DOHH2 (cell line): ENCODE results near the gene MAN1C1.

Source experiments
- H3F3A ChIP-seq: fragments of 200-600 bp; sonication (generic), shearing (Covaris generic); 2 replicates; pipeline ENCODE4 v1.6.0; 2016; ENCODE audit warnings: antibody characterized with exemption, mild to moderate bottlenecking; ENCODE audit not compliant: control insufficient read depth, insufficient read depth
- H3K27ac ChIP-seq: fragments of 200-600 bp; sonication (generic); 2 replicates; pipeline ENCODE4 v1.5.1; 2014; ENCODE audit warnings: low read depth, mild to moderate bottlenecking, low read length, moderate library complexity
- H3K27me3 ChIP-seq: fragments of 200-600 bp; sonication (generic); 2 replicates; pipeline ENCODE4 v1.6.1; 2014; ENCODE audit warnings: mild to moderate bottlenecking, low read length, mixed read lengths; ENCODE audit not compliant: control insufficient read depth
- H3K36me3 ChIP-seq: fragments of 200-600 bp; sonication (generic); 2 replicates; pipeline ENCODE4 v1.6.1; 2014; ENCODE audit warnings: mild to moderate bottlenecking, low read length, moderate library complexity, mixed read lengths; ENCODE audit not compliant: control insufficient read depth
- H3K4me1 ChIP-seq: fragments of 200-600 bp; sonication (generic); 2 replicates; pipeline ENCODE4 v1.6.1; 2014; ENCODE audit warnings: mild to moderate bottlenecking, low read length, mixed read lengths; ENCODE audit not compliant: control insufficient read depth
- H3K4me2 ChIP-seq: fragments of 200-600 bp; sonication (generic); 2 replicates; pipeline ENCODE4 v1.6.0; 2014; ENCODE audit warnings: mild to moderate bottlenecking, low read length, moderate library complexity
- H3K4me3 ChIP-seq: fragments of 200-600 bp; sonication (generic); 2 replicates; pipeline ENCODE4 v1.5.1; 2014; ENCODE audit warnings: mild to moderate bottlenecking, low read length, mixed read lengths
- H3K79me2 ChIP-seq: fragments of 200-600 bp; sonication (generic); 2 replicates; pipeline ENCODE4 v1.6.1; 2014; ENCODE audit warnings: mild to moderate bottlenecking, low read length, mixed read lengths; ENCODE audit not compliant: control insufficient read depth
- H3K9me2 ChIP-seq: fragments of 200-600 bp; sonication (generic); replicated peaks from 2 replicates; pipeline ENCODE4 v1.6.1; 2014; ENCODE audit warnings: mild to moderate bottlenecking, low read length, mixed read lengths; ENCODE audit not compliant: control insufficient read depth
- H3K9me3 ChIP-seq: fragments of 200-600 bp; sonication (generic); 2 replicates; pipeline ENCODE4 v1.6.1; 2014; ENCODE audit warnings: antibody characterized with exemption, low read length, mixed read lengths; ENCODE audit not compliant: control insufficient read depth, insufficient read depth
- H4K20me1 ChIP-seq: fragments of 200-600 bp; sonication (generic); 2 replicates; pipeline ENCODE4 v1.6.0; 2014; ENCODE audit warnings: low read depth, mild to moderate bottlenecking, antibody characterized with exemption, low read length, moderate library complexity; ENCODE audit not compliant: control insufficient read depth, insufficient read depth
- EZH2phosphoT487 ChIP-seq: fragments of 200-600 bp; sonication (generic); IDR thresholded peaks from 2 replicates; pipeline ENCODE4 v1.6.1; 2017; ENCODE audit warnings: borderline replicate concordance, mild to moderate bottlenecking, antibody characterized with exemption, low read length, moderate library complexity, mixed read lengths
- TF ChIP-seq, protein P1 (sequence below): fragments of 200-600 bp; sonication (generic); IDR thresholded peaks from one replicate; pipeline ENCODE4 v1.5.1; 2014; ENCODE audit warnings: antibody characterized with exemption, mild to moderate bottlenecking, low read depth, low read length; ENCODE audit not compliant: poor library complexity, severe bottlenecking

Gene MAN1C1

GRCh38 chr1:25666460-25666859 lies 49.9 kb downstream of the MAN1C1 start:
- Histone ChIP-seq H3K4me1 (peaks cover 8% of the 10 kb centered on the region), H3K27ac (no peak overlapping the region), H3F3A (no peaks in the 10 kb centered on the region), H3K27me3 (no peaks in the 10 kb centered on the region; the same call in 1 of the 2 replicates), H3K4me3 (no peak overlapping the region), H3K36me3 (no peaks in the 10 kb centered on the region), H3K4me2 (no peak overlapping the region), H3K9me3 (no peaks in the 10 kb centered on the region), H3K79me2 (no peaks in the 10 kb centered on the region), H4K20me1 (no peaks in the 10 kb centered on the region), H3K9me2 (no peaks in the 10 kb centered on the region)
- TF ChIP-seq, protein P1, sequence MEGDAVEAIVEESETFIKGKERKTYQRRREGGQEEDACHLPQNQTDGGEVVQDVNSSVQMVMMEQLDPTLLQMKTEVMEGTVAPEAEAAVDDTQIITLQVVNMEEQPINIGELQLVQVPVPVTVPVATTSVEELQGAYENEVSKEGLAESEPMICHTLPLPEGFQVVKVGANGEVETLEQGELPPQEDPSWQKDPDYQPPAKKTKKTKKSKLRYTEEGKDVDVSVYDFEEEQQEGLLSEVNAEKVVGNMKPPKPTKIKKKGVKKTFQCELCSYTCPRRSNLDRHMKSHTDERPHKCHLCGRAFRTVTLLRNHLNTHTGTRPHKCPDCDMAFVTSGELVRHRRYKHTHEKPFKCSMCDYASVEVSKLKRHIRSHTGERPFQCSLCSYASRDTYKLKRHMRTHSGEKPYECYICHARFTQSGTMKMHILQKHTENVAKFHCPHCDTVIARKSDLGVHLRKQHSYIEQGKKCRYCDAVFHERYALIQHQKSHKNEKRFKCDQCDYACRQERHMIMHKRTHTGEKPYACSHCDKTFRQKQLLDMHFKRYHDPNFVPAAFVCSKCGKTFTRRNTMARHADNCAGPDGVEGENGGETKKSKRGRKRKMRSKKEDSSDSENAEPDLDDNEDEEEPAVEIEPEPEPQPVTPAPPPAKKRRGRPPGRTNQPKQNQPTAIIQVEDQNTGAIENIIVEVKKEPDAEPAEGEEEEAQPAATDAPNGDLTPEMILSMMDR: no peak
- no peak for TF ChIP-seq EZH2phosphoT487

- Histone ChIP-seq H3K4me2 (no peak overlapping the region), H3K9me3 (no peaks in the 10 kb centered on the region)
These were observed 52.5 kb downstream of the MAN1C1 start for GRCh38 chr1:25668931-25669573.

DNA sequence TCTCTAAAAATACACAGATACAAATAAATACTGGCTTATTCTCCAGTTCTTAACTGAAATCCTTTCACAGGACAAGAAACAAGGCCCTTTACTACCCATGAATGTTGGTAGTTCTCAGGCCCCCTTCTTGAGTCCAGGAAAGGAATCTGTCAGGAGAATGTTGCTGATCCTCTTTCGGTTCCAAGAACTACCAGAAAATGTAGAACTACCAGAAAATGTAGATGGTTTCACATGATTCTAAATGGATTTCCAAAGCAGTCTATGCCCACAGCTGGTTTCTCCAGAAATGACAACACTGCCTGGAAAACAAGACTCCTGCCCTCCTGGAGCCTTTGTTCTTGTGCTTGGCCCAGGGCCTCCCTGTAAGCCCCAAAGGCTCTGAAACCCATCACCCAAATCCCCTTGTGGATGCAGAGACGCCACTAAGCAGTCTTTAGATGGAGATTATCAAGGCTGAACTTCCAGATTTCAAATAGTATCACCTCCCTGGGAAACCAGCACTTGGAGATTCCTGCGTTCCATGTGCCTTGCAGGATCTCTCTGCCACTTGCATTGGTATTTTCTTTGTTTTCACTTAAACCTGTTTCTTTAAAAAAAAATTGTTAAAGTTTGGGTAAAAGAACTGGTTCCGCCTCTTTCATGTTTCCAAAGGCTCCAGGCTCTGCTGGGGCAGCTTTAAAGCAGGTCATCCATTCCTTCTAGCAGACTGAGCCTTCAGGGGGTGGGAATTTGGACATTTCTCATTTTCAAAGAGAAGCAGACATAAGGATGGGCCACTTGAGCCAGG lies 53.4 kb downstream of the MAN1C1 start:
- H3K27ac ChIP-seq: no peak overlapping the region
- H3K4me1 ChIP-seq: no peaks in the 10 kb centered on the region
- no peaks in the 10 kb centered on the region for H3K9me3 ChIP-seq
- no peaks in the 10 kb centered on the region for H3F3A ChIP-seq
- TF ChIP-seq, protein P1: no peak
- no peak for TF ChIP-seq EZH2phosphoT487
- no peak overlapping the region for H3K4me3 ChIP-seq
- H3K9me2 ChIP-seq: no peaks in the 10 kb centered on the region
- no peaks in the 10 kb centered on the region; the same call in 1 of the 2 replicates for H4K20me1 ChIP-seq
- H3K4me2 ChIP-seq: no peak overlapping the region
- peaks cover 6% of the 10 kb centered on the region for H3K27me3 ChIP-seq
- no peaks in the 10 kb centered on the region for H3K36me3 ChIP-seq
- H3K79me2 ChIP-seq: no peaks in the 10 kb centered on the region

More at GRCh38 chr1:25668931-25669573, 52.5 kb downstream of the MAN1C1 start:
- no peaks in the 10 kb centered on the region for H3F3A ChIP-seq
- no peak for TF ChIP-seq EZH2phosphoT487
- TF ChIP-seq, protein P1: no peak
- peaks cover 3% of the 10 kb centered on the region; the same call in 1 of the 2 replicates for H3K27me3 ChIP-seq
- H3K4me1 ChIP-seq: no peaks in the 10 kb centered on the region
- no peaks in the 10 kb centered on the region for H3K79me2 ChIP-seq
- H4K20me1 ChIP-seq: no peaks in the 10 kb centered on the region; the same call in 1 of the 2 replicates
- no peaks in the 10 kb centered on the region for H3K36me3 ChIP-seq
- H3K9me2 ChIP-seq: no peaks in the 10 kb centered on the region
- no peak overlapping the region for H3K27ac ChIP-seq
- H3K4me3 ChIP-seq: no peak overlapping the region
